Fibroblast of the conjunctiva (primary cell): ENCODE results near the gene MRPL37.
"Not testable (repeated sequence)": the region's sequence is repeated elsewhere in the genome, so short reads cannot be mapped to it uniquely, and the experiment has no call there.

Experiments used
- DNase-seq: peaks from one replicate; pipeline ENCODE4 v3.0.0-alpha.2; 2010; ENCODE audit warnings: low read depth

MRPL37 gene

DNA sequence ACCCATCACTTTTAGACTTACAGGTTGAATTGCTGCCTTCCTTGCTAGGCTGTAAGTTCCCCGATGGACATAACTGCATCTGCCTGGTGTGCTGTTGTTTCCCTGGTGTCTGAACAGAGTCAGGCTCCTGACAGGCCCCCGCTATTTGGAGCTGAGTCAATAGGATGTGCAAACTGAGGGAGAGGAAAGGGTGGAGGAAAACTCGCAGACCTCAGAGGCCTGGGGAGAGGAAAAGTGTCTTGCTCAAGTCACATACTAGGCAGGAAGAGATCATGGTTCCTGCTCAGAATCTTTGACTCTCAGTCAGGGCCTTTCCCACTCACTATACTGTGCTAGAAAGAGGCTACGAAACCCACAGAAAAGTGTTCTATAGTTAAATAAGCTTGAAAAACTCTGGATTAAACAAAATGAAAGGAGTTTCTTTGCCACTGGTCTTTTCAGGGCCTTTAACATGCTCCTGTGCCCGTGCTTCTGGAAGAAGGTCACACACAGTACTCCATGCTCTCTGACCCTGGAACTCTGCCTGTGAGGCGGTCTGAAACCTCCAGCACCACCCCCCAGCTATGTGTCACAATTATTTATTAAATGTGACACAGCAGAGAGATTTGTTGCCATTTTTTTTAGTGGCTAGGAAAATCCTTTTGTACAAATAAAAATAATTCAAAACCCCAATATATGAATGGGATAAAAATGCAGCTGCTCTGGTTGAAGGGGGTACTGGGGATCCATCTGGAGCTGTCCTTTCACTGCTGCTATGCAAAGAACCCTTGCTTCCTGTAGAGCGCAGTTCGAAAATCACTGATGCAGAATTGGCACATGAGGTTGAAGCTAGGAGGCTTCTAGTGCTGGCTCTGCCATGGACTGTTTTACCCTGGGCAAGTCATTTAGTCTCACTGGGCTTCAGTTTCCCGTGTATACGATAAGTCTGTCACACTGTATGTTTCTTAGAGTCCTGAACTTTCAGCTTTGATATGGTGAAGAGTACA, 27.1 kb upstream of the MRPL37 start:
- no peak for DNase-seq

DNA sequence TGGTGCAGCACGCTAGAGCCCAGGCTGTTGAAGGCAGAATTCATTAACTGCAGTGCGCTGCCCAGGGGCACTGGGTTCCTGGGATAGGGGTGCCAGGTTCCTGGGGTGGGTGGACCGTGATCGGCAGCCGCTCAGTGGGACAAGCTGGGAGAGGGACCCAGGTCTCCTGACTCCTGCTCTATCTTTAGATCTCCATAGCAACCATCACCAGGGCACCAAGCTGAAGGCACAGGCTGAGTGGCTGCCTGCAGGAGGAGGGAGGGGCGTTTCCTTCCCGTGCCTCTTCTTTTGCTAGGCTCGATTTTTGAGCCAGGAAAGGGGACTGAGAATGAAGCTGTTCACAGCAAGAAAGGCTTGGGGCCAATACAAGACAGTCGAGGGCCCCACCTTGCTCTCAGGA, 26.3 kb upstream of the MRPL37 start:
- no peak for DNase-seq

GRCh38 chr1:54174106-54174505, 25.9 kb upstream of the MRPL37 start:
- no peak for DNase-seq

DNA sequence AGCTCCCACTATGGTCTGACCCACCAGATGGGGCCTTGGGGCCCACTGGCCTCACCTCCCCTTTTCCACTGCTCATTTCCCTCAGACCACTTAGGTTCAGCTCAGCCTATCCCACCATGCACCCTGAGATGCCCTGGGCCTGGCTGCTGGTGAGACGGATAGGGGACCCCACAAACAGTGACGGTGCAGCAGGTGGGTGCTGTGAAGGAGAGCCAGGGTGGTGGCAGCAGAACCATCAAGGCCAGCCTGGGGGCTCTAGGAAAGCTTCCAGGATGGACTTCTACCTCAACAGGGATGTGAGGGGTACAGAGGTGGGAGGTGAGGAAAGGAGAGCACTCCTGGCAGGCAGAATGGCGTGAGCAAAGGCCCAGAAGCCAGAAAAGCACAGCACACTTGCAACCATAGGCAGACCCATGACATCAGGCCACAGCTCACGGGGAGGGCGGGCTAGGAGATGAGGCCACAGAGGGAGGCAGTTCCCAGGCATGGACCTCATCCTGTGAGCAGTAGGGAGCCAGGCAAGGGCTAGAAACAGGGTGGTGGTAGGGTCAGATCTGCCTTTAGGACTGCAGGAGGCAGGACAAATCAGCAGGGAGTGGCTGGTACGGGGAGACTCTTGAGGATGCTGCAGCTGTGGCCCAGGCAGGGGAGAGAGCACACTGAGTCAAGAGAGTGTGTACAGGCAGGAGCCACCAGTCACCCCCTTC, 23.2 kb upstream of the MRPL37 start:
- DNase-seq, result no peak

- DNase-seq, result no peak
Observed at GRCh38 chr1:54177726-54178125, 22.2 kb upstream of the MRPL37 start.

- DNase-seq, result no peak
Observed at GRCh38 chr1:54178296-54179070, 21.5 kb upstream of the MRPL37 start.

- no peak for DNase-seq
Observed at GRCh38 chr1:54180701-54181360, 19.1 kb upstream of the MRPL37 start.

GRCh38 chr1:54186056-54186455, 13.9 kb upstream of the MRPL37 start:
- DNase-seq, result no peak

DNA sequence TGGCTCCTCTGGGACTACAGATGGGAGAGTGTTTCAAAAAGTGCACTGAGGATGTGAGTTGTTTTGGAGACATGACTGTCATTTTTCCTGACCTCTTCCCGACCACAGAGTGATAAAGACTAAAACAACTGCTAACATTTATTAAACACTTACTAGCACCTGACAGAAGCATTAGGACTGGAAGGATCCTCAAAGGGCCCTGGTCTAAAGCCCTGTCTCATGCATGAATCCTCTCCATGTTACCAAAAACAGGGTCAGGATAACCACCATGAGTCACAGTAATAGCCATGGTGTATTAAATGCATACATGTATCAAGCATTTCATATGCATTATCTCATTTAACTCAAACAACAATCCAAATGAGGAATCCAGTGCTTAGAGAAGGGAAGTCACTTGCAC, 11.7 kb upstream of the MRPL37 start:
- no peak for DNase-seq

- DNase-seq, result no peak
Observed at GRCh38 chr1:54190526-54190925, 9.4 kb upstream of the MRPL37 start.

DNA sequence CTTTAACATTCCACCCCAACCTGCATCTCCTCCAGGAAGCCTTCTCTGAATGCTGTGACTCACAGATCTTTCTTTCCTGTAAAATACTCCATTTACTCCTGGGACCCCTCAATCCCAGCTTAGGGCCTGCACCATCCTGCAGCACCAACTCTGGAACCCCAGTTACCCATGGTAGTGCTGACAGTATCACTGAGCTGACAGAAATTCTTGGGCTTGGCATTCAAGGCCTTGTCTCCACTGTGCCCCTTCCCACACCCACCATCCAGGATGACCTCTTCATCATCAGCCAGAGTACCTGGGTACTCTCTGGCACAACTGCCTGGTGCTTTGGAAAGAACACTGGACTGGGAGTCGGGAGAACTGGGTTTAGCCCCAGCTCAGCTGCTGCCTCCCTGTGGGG, 8.4 kb upstream of the MRPL37 start:
- DNase-seq, result no peak

- no peak for DNase-seq
Observed at GRCh38 chr1:54193453-54193852, 6.5 kb upstream of the MRPL37 start.

DNA sequence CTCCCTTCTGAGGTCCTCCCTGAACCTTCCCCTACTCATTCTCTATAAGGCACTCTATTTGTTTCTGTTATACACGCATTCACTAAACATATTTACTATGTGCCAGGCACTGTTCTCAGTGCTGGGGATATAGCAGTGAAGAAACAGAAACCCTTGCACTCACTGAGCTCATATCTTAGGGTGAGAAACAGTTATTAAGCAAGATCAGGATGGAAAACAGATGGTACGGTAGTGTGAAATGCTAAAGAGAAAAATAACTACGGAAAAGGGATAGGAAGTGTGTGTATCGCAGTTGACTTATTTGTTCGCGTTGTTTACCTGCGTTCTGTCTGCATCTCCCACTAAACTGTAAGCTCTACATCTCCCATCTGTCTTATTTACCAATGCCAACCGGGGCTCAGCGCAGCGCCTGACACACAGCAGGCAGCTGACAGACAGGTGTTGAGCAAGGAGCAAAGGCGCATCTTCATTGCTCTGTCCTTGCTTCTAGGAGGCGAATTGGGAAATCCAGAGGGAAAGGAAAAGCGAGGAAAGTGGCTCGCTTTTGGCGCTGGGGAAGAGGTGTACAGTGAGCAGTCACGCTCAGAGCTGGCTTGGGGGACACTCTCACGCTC, 709 bp upstream of the MRPL37 start:
- no peak for DNase-seq

GRCh38 chr1:54200519-54200997, 591 bp downstream of the MRPL37 start:
- DNase-seq, result no peak

GRCh38 chr1:54204199-54204598, 4.2 kb downstream of the MRPL37 start:
- no peak for DNase-seq

DNA sequence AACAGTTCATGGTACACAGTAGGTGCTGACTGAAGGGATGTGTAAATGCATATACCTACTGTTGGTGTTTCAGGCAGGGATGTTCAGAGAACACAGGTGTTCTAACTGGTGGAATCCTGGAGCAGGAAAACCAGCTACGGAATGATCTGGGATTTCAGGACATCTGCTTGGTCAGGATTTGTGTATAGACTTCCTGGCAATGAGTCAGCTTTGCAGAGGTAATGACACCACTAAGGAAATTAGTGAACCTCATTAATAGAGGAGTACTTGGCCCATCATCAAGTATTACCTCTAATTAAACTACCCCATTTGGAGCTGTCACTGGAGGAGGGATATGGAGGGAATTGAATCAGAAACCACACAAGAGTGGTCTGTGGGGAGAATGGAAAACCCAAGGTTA, 7.3 kb downstream of the MRPL37 start:
- DNase-seq, result no peak

DNA sequence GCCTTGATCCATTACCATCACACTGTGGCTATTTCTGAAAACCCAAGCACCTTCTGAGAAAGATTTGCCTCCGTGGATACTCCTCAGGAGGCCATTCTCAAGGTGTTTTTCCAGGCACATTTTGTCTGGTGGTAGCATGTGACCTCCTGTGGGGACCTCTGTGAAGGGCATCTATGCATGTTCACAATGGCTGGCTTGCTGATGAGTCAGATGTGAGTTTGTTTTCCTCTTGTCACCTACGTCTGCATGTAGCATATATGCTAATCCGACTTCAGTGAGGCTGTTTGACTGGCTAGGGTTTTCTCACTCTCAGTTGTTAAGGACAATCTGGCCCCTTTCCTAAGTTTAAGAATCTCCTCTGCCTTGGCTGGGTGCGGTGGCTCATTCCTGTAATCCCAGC, 7.9 kb downstream of the MRPL37 start:
- not testable (repeated sequence) for DNase-seq

- DNase-seq, result no peak
Observed at GRCh38 chr1:54212872-54213271, 12.9 kb downstream of the MRPL37 start.

DNA sequence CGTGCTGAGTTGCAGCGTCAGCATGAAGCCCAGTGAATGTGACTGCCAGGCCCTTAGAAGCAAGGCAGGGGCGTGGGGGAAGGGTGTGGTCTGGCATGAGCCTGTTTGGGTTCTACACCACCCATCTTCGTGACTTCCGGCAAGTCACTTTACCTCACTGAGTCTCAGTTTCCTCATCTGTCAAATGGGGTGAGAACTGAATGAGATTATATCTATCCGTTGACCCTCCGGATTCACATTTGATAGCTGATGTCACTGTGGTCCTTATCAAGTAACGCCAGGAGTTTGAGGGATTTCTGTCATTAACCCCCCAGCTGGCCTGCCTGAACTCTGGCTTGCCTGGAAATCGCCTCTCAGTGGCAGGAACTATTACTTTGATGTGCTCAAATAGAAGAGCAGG, 15.6 kb downstream of the MRPL37 start:
- DNase-seq, result no peak

DNA sequence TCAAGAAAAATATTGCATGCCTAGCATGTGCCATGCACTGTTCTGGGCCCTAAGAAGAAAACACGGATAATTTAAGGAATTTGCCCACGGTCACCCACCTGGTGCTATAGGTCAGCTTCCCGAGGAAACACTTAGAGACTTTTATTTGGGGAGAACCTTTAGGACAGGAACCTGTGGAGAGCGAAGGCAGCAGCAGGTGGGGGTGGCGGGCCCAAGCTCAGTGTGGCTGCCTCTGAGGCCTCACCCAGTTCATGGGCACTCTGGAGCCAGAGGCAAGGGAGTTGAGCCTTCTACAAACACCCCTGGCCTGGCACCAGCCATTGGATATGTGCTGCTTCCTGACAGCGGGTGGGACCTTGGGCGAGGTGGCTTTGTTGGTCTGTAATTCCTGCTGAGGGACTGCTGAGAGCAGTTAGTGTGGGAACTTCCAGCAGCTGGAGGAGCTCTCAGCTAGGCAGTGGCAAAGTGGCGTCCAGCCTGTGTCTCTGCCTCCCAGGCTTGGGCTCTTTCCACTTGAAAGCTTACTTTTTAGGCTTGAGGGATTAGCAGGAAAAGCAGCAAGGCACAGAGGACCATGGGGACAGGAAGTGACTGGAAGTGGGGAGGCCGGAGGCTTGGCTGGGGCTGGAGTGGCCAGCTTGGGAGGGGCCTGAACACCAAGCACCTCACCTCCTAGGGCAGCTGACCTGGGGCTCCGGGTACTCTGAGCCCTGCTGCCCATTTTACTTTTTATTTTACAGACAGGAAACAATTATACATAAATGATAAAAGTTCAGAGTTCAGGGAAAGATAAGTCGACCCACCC, 19.1 kb downstream of the MRPL37 start:
- DNase-seq, result no peak

GRCh38 chr1:54219688-54220003, 19.7 kb downstream of the MRPL37 start:
- DNase-seq, result no peak
